HCT116 (cell line): ENCODE results near the gene DOCK1. TPM values are rescaled to one million over a fixed set of nuclear protein-coding genes. Genes with fewer than 3 reads are reported as not detected.

Experiments used
- ATAC-seq: fragments of 200-7000 bp; cut with Tn5 transposase; 2 replicates; pipeline ENCODE4 v1.9.1; 2020; ENCODE audit warnings: mild to moderate bottlenecking, moderate library complexity
- BruUV-seq: library from RNA; stranded (reverse); fragments of 400-500 nt; replicated peaks from 2 replicates; lab custom pipeline; 2021; lab: Mats Ljungman, UMichigan
- CTCF ChIA-PET: fragments of 300-600 bp; sonication (Branson Sonifier 250); formaldehyde crosslinking; loops from one replicate; lab custom pipeline; 2021; ENCODE audit warnings: antibody characterized with exemption; lab: Charles Lee
- POLR2A ChIA-PET: fragments of 300-600, 350-600 bp; sonication (Branson Sonifier 250); formaldehyde crosslinking; loops from one replicate; lab custom pipeline; 2021; ENCODE audit warnings: antibody characterized with exemption; lab: Charles Lee
- RAD21 ChIA-PET, 2 experiments: fragments of 300-600 bp; sonication (Branson Sonifier 250); formaldehyde crosslinking; loops; one replicate each; lab custom pipeline; 2023; ENCODE audit warnings: low total read pairs in 2 of 2; ENCODE audit not compliant: uncharacterized antibody in 2 of 2, unreplicated experiment in 2 of 2, low non-redundant PET in 1 of 2; lab: Charles Lee
- DNase-seq: peaks from one replicate; pipeline ENCODE4 v3.0.0-alpha.2; 2010; ENCODE audit warnings: low read depth, low spot score
- H2AFZ ChIP-seq: fragments of 200-600 bp; shearing (Covaris generic), sonication (generic); 2 replicates; pipeline ENCODE4 v1.6.1; 2017; ENCODE audit warnings: low read depth, mixed run types, mixed read lengths, antibody characterized with exemption, low read length; ENCODE audit not compliant: poor library complexity, severe bottlenecking
- H3K27ac ChIP-seq: 2 replicates; pipeline ENCODE4 v1.5.1; 2012; ENCODE audit warnings: low read depth, low read length
- H3K27me3 ChIP-seq: fragments of 200-600 bp; sonication (generic); 2 replicates; pipeline ENCODE4 v1.6.1; 2016; ENCODE audit warnings: mixed run types, low read length, mixed read lengths; ENCODE audit not compliant: insufficient read depth
- H3K36me3 ChIP-seq, 2 experiments: fragments of 200-500 bp in 1 of 2; fragments of 200-600 bp in 1 of 2; sonication (Bioruptor generic) in 1 of 2; sonication (generic) in 1 of 2; 2 replicates each; pipeline versions ENCODE4 v1.5.1 to v1.6.1; 2014 to 2016; ENCODE audit warnings: low read length in 2 of 2, inconsistent platforms in 1 of 2, mixed read lengths in 1 of 2, mixed run types in 1 of 2; ENCODE audit not compliant: insufficient read depth in 2 of 2, control insufficient read depth in 1 of 2
- H3K4me1 ChIP-seq, 2 experiments: fragments of 200-600 bp in 1 of 2; sonication (generic) in 1 of 2; 2 replicates each; pipeline versions ENCODE4 v1.5.1 to v1.6.1; 2012 to 2017; ENCODE audit warnings: low read length in 2 of 2, inconsistent platforms in 1 of 2, mild to moderate bottlenecking in 1 of 2, mixed read lengths in 1 of 2, mixed run types in 1 of 2, moderate library complexity in 1 of 2; ENCODE audit not compliant: insufficient read depth in 2 of 2, control insufficient read depth in 1 of 2
- H3K4me2 ChIP-seq: fragments of 200-600 bp; sonication (generic); 2 replicates; pipeline ENCODE4 v1.6.1; 2017; ENCODE audit warnings: mixed run types, low read length, mixed read lengths
- H3K4me3 ChIP-seq, 2 experiments: fragments of 200-600 bp in 1 of 2; sonication (generic) in 1 of 2; replicated peaks in 1 of 2; 2 replicates each; pipeline ENCODE4 v1.5.1; 2011 to 2016; ENCODE audit warnings: low read length in 2 of 2, control low read depth in 1 of 2, low read depth in 1 of 2, mild to moderate bottlenecking in 1 of 2, mixed read lengths in 1 of 2, mixed run types in 1 of 2
- H3K79me2 ChIP-seq: fragments of 200-600 bp; sonication (generic); 2 replicates; pipeline ENCODE4 v1.6.1; 2017; ENCODE audit warnings: mild to moderate bottlenecking, mixed run types, low read length, moderate library complexity, mixed read lengths; ENCODE audit not compliant: insufficient read depth
- H3K9ac ChIP-seq: fragments of 200-600 bp; sonication (generic); 2 replicates; pipeline ENCODE4 v1.6.1; 2016; ENCODE audit warnings: low read length, mixed read lengths
- H3K9me2 ChIP-seq: fragments of 200-600 bp; sonication (generic), shearing (Covaris generic); 2 replicates; pipeline ENCODE4 v1.6.1; 2017; ENCODE audit warnings: mixed run types, mild to moderate bottlenecking, moderate library complexity; ENCODE audit not compliant: insufficient read depth
- H3K9me3 ChIP-seq, 2 experiments: fragments of 200-500 bp in 1 of 2; fragments of 200-600 bp in 1 of 2; sonication (Bioruptor generic) in 1 of 2; sonication (generic) in 1 of 2; 2 replicates each; pipeline ENCODE4 v1.6.1; 2014 to 2017; ENCODE audit warnings: low read length in 2 of 2, mixed read lengths in 2 of 2, inconsistent platforms in 1 of 2, low read depth in 1 of 2, mild to moderate bottlenecking in 1 of 2, mixed run types in 1 of 2, moderate library complexity in 1 of 2; ENCODE audit not compliant: control insufficient read depth in 1 of 2, insufficient read depth in 1 of 2
- H4K20me1 ChIP-seq: fragments of 200-600 bp; sonication (generic), shearing (Covaris generic); 2 replicates; pipeline ENCODE4 v1.6.1; 2017; ENCODE audit warnings: mixed run types, mild to moderate bottlenecking, moderate library complexity; ENCODE audit not compliant: insufficient read depth
- CBX3 ChIP-seq: IDR thresholded peaks from 2 replicates; pipeline ENCODE4 v1.6.1; 2012; ENCODE audit warnings: low read depth
- EGR1 ChIP-seq: IDR thresholded peaks from 2 replicates; pipeline ENCODE4 v1.6.1; 2012; ENCODE audit warnings: low read depth
- EZH2 ChIP-seq: fragments of 200-600 bp; sonication (generic); IDR thresholded peaks from 2 replicates; pipeline ENCODE4 v1.6.1; 2017; ENCODE audit warnings: antibody characterized with exemption, mixed run types
- EZH2phosphoT487 ChIP-seq: fragments of 200-600 bp; IDR thresholded peaks from 2 replicates; pipeline ENCODE4 v1.6.1; 2018; ENCODE audit warnings: antibody characterized with exemption, borderline replicate concordance
- FOSL1 ChIP-seq: IDR thresholded peaks from 2 replicates; pipeline ENCODE4 v1.6.1; 2012; ENCODE audit warnings: low read depth
- JUND ChIP-seq: IDR thresholded peaks from 2 replicates; pipeline ENCODE4 v1.6.1; 2012
- POLR2A ChIP-seq: IDR thresholded peaks from 2 replicates; pipeline ENCODE4 v1.7.0; 2011; ENCODE audit warnings: borderline replicate concordance; ENCODE audit not compliant: insufficient read depth, insufficient read length; ENCODE audit errors: extremely low read depth
- RAD21 ChIP-seq: IDR thresholded peaks from 2 replicates; pipeline ENCODE4 v1.6.1; 2012; ENCODE audit warnings: low read depth, mild to moderate bottlenecking
- SRF ChIP-seq: IDR thresholded peaks from 2 replicates; pipeline ENCODE4 v1.6.1; 2012; ENCODE audit warnings: low read depth
- TCF7L2 ChIP-seq: IDR thresholded peaks from 2 replicates; pipeline ENCODE4 v1.7.0; 2011; ENCODE audit warnings: borderline replicate concordance, inconsistent platforms; ENCODE audit not compliant: insufficient read depth, insufficient read length; ENCODE audit errors: extremely low read depth
- YY1 ChIP-seq: IDR thresholded peaks from 2 replicates; pipeline ENCODE4 v1.6.1; 2011; ENCODE audit warnings: low read length, low read depth, moderate library complexity, mild to moderate bottlenecking; ENCODE audit not compliant: insufficient replicate concordance; ENCODE audit errors: extremely low read depth
- ZNF274 ChIP-seq: fragments of 200-500 bp; sonication (Bioruptor generic); IDR thresholded peaks from 2 replicates; pipeline ENCODE4 v1.6.1; 2014; ENCODE audit warnings: mild to moderate bottlenecking, low read depth, low read length, inconsistent platforms
- intact Hi-C: fragments of 100-400 bp; cut with micrococcal nuclease; formaldehyde crosslinking; loops from 2 replicates; pipeline ENCODE4 v1.10.0; 2022
- total RNA-seq: library from RNA; stranded (reverse); gene quantifications from one replicate; pipeline ENCODE4 v1.2.1, GENCODE V29; 2021; ENCODE audit not compliant: unreplicated experiment
- TF ChIP-seq, protein P1 (sequence below): IDR thresholded peaks from 2 replicates; pipeline ENCODE4 v1.6.1; 2012
- TF ChIP-seq, protein P2 (sequence below): IDR thresholded peaks from 2 replicates; pipeline ENCODE4 v1.6.1; 2011; ENCODE audit warnings: mild to moderate bottlenecking, low read length, moderate library complexity; ENCODE audit not compliant: insufficient replicate concordance; ENCODE audit errors: extremely low read depth
- TF ChIP-seq, protein P3 (sequence below), 3 experiments: fragments of 200-600 bp in 1 of 3; sonication (generic) in 1 of 3; IDR thresholded peaks in 2 of 3; conservative IDR thresholded peaks in 1 of 3; 2 replicates each; pipeline ENCODE4 v1.5.1; 2012 to 2017; ENCODE audit warnings: low read depth in 2 of 3, low read length in 2 of 3, antibody characterized with exemption in 1 of 3, borderline replicate concordance in 1 of 3, control low read depth in 1 of 3, mild to moderate bottlenecking in 1 of 3, mixed read lengths in 1 of 3, mixed run types in 1 of 3, moderate library complexity in 1 of 3; ENCODE audit not compliant: insufficient read depth in 1 of 3
- TF ChIP-seq, protein P4 (sequence below): IDR thresholded peaks from 2 replicates; pipeline ENCODE4 v1.6.1; 2012

The DOCK1 gene
- total RNA-seq, 1 experiment from 2014 or later = 46.5 TPM

DNA sequence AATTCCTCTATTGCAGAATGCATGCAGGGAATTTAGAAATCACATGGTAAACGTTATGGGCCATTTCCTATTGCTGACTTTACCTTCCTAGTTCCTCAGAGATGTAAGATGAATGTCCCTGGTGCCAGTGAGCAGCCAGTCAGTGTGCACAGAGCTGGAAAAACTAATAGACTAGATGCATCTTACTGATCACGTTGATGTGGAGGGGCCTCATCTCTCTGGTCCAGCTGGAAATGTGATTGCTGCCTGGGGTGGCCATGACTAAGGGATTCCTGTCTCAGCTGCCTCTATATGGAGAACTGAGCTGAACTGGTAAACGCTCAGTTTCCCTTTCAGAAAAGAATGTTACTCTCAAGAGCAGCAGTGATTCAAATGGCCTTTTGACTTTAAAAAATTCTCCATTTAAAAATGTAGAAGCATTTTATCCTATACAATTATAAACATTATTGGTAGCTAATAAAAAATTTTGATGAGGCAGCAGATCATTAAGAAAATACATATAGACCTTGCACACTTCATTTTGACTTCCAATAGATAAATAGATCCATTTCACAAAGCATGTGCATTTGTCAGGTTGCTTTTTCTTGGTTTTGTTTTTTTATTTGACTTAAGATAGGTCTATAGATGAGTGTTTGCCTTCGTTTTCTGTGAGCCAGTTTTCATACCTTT, 371.7 kb downstream of the DOCK1 start:
- Histone ChIP-seq H3K9me3 (no peaks in the 10 kb centered on the region), H3K4me2 (no peak overlapping the region), H3K27ac (no peak overlapping the region), H3K9ac (no peak overlapping the region), H3K9me2 (no peaks in the 10 kb centered on the region), H3K4me3 (no peak overlapping the region), H4K20me1 (no peaks in the 10 kb centered on the region), H3K27me3 (no peaks in the 10 kb centered on the region), H2AFZ (no peak overlapping the region), H3K36me3 (no peaks in the 10 kb centered on the region), H3K4me1 (no peaks in the 10 kb centered on the region), H3K79me2 (no peaks in the 10 kb centered on the region)
- CTCF ChIA-PET = no interaction called here
- intact Hi-C loops = no loop called here
- no TSS peak for BruUV-seq
- DNase-seq (no peak), ATAC-seq (no peak)
- TF ChIP-seq RAD21 (no peak), FOSL1 (no peak), JUND (no peak), EZH2phosphoT487 (no peak), CBX3 (no peak), EGR1 (no peak), EZH2 (no peak), SRF (no peak), ZNF274 (no peak), TCF7L2 (no peak), YY1 (no peak), POLR2A (no peak)
- TF ChIP-seq, protein P1, sequence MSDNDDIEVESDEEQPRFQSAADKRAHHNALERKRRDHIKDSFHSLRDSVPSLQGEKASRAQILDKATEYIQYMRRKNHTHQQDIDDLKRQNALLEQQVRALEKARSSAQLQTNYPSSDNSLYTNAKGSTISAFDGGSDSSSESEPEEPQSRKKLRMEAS = no peak
- TF ChIP-seq, protein P2, sequence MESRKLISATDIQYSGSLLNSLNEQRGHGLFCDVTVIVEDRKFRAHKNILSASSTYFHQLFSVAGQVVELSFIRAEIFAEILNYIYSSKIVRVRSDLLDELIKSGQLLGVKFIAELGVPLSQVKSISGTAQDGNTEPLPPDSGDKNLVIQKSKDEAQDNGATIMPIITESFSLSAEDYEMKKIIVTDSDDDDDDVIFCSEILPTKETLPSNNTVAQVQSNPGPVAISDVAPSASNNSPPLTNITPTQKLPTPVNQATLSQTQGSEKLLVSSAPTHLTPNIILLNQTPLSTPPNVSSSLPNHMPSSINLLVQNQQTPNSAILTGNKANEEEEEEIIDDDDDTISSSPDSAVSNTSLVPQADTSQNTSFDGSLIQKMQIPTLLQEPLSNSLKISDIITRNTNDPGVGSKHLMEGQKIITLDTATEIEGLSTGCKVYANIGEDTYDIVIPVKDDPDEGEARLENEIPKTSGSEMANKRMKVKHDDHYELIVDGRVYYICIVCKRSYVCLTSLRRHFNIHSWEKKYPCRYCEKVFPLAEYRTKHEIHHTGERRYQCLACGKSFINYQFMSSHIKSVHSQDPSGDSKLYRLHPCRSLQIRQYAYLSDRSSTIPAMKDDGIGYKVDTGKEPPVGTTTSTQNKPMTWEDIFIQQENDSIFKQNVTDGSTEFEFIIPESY = no peak
- TF ChIP-seq, protein P3, sequence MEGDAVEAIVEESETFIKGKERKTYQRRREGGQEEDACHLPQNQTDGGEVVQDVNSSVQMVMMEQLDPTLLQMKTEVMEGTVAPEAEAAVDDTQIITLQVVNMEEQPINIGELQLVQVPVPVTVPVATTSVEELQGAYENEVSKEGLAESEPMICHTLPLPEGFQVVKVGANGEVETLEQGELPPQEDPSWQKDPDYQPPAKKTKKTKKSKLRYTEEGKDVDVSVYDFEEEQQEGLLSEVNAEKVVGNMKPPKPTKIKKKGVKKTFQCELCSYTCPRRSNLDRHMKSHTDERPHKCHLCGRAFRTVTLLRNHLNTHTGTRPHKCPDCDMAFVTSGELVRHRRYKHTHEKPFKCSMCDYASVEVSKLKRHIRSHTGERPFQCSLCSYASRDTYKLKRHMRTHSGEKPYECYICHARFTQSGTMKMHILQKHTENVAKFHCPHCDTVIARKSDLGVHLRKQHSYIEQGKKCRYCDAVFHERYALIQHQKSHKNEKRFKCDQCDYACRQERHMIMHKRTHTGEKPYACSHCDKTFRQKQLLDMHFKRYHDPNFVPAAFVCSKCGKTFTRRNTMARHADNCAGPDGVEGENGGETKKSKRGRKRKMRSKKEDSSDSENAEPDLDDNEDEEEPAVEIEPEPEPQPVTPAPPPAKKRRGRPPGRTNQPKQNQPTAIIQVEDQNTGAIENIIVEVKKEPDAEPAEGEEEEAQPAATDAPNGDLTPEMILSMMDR (IDR thresholded peaks at IDR 0.05 in 2 of 3, conservative IDR thresholded peaks at IDR 0.05 in 1 of 3; ENCODE audit: borderline replicate concordance in 1 of 3, insufficient read depth in 1 of 3, low read depth in 2 of 3, low read length in 2 of 3) = no peak
- TF ChIP-seq, protein P4, sequence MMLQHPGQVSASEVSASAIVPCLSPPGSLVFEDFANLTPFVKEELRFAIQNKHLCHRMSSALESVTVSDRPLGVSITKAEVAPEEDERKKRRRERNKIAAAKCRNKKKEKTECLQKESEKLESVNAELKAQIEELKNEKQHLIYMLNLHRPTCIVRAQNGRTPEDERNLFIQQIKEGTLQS = no peak
- RAD21 ChIA-PET = no interaction called here
- POLR2A ChIA-PET = no interaction called here
